ENCODE measurements around the gene EDAR. TPM values are rescaled to one million over a fixed set of nuclear protein-coding genes. Genes with fewer than 3 reads are reported as not detected.

Gene EDAR
- total RNA-seq, 2 experiments from 2014 or later = not detected

GRCh38 chr2:108943751-108944150 lies 45.3 kb downstream of the EDAR start:
- H3K27ac Mint-ChIP-seq = no peak overlapping the region
- POLR2A ChIA-PET = no interaction called here
- no peak for ATAC-seq
- CTCF ChIA-PET = no interaction called here
- no peak for DNase-seq
- H3K4me1 Mint-ChIP-seq (ENCODE audit: low read depth) = no peaks in the 10 kb centered on the region
- H3K4me3 Mint-ChIP-seq = no peak overlapping the region
- H3K9me3 Mint-ChIP-seq (ENCODE audit: insufficient read depth) = peaks cover 18% of the 10 kb centered on the region
- peaks cover 8% of the 10 kb centered on the region for H3K36me3 Mint-ChIP-seq (ENCODE audit: low read depth)
- no peaks in the 10 kb centered on the region for H3K27me3 Mint-ChIP-seq (ENCODE audit: low read depth)

- peaks cover 7% of the 10 kb centered on the region for H3K4me1 Mint-ChIP-seq (ENCODE audit: low read depth)
- no peak overlapping the region for H3K27ac Mint-ChIP-seq
- H3K9me3 Mint-ChIP-seq (ENCODE audit: insufficient read depth) = peaks cover 11% of the 10 kb centered on the region
- ATAC-seq (no peak), DNase-seq (no peak)
- no peaks in the 10 kb centered on the region for H3K27me3 Mint-ChIP-seq (ENCODE audit: low read depth)
- H3K4me3 Mint-ChIP-seq = no peak overlapping the region
- H3K36me3 Mint-ChIP-seq (ENCODE audit: low read depth) = peaks cover 1% of the 10 kb centered on the region
- ChIA-PET CTCF (no interaction called here), POLR2A (no interaction called here)
These were observed 46.1 kb downstream of the EDAR start for GRCh38 chr2:108942888-108943287.

GRCh38 chr2:108942231-108942825 lies 46.7 kb downstream of the EDAR start:
- peaks cover 11% of the 10 kb centered on the region for H3K4me1 Mint-ChIP-seq (ENCODE audit: low read depth)
- POLR2A ChIA-PET = no interaction called here
- H3K9me3 Mint-ChIP-seq (ENCODE audit: insufficient read depth) = peaks cover 9% of the 10 kb centered on the region
- no peaks in the 10 kb centered on the region for H3K36me3 Mint-ChIP-seq (ENCODE audit: low read depth)
- DNase-seq = no peak
- H3K4me3 Mint-ChIP-seq = no peak overlapping the region
- CTCF ChIA-PET = no interaction called here
- no peak overlapping the region for H3K27ac Mint-ChIP-seq
- ATAC-seq = no peak
- H3K27me3 Mint-ChIP-seq (ENCODE audit: low read depth) = no peaks in the 10 kb centered on the region

GRCh38 chr2:108941767-108942166 lies 47.3 kb downstream of the EDAR start:
- Mint-ChIP-seq H3K4me1 (ENCODE audit: low read depth) (peaks cover 11% of the 10 kb centered on the region), H3K4me3 (no peak overlapping the region), H3K27me3 (ENCODE audit: low read depth) (no peaks in the 10 kb centered on the region), H3K27ac (no peak overlapping the region), H3K9me3 (ENCODE audit: insufficient read depth) (peaks cover 5% of the 10 kb centered on the region), H3K36me3 (ENCODE audit: low read depth) (no peaks in the 10 kb centered on the region)
- ChIA-PET POLR2A (no interaction called here), CTCF (no interaction called here)
- no peak for DNase-seq
- no peak for ATAC-seq

- peaks cover 11% of the 10 kb centered on the region for H3K4me1 Mint-ChIP-seq (ENCODE audit: low read depth)
- H3K4me3 Mint-ChIP-seq = no peak overlapping the region
- peaks cover 2% of the 10 kb centered on the region for H3K9me3 Mint-ChIP-seq (ENCODE audit: insufficient read depth)
- no peaks in the 10 kb centered on the region for H3K27me3 Mint-ChIP-seq (ENCODE audit: low read depth)
- no peak overlapping the region for H3K27ac Mint-ChIP-seq
- no peak for DNase-seq
- no peak for ATAC-seq
- POLR2A ChIA-PET = no interaction called here
- no peaks in the 10 kb centered on the region for H3K36me3 Mint-ChIP-seq (ENCODE audit: low read depth)
- CTCF ChIA-PET = no interaction called here
These were observed 47.8 kb downstream of the EDAR start for GRCh38 chr2:108941161-108941665.

GRCh38 chr2:108940156-108940555 lies 48.9 kb downstream of the EDAR start:
- H3K36me3 Mint-ChIP-seq (ENCODE audit: low read depth) = no peaks in the 10 kb centered on the region
- DNase-seq (no peak), ATAC-seq (no peak)
- CTCF ChIA-PET = interaction anchor here (1.4 kb wide), 1 partner anchor 92 kb away, joined by 3 read pairs; no protein-coding TSS in a partner anchor
- no peak overlapping the region for H3K4me3 Mint-ChIP-seq
- peaks cover 11% of the 10 kb centered on the region for H3K4me1 Mint-ChIP-seq (ENCODE audit: low read depth)
- H3K27ac Mint-ChIP-seq = no peak overlapping the region
- H3K27me3 Mint-ChIP-seq (ENCODE audit: low read depth) = no peaks in the 10 kb centered on the region
- POLR2A ChIA-PET = no interaction called here
- H3K9me3 Mint-ChIP-seq (ENCODE audit: insufficient read depth) = no peaks in the 10 kb centered on the region

- ATAC-seq (peak; percentile 53), DNase-seq (no peak)
- CTCF ChIA-PET = interaction anchor here (1.2 to 1.4 kb wide), 2 partner anchors 9 to 10 kb away, joined by 3 to 5 read pairs; no protein-coding TSS in a partner anchor
- no peaks in the 10 kb centered on the region for H3K9me3 Mint-ChIP-seq (ENCODE audit: insufficient read depth)
- peaks cover 11% of the 10 kb centered on the region for H3K4me1 Mint-ChIP-seq (ENCODE audit: low read depth)
- POLR2A ChIA-PET = no interaction called here
- H3K27ac Mint-ChIP-seq = no peak overlapping the region
- H3K27me3 Mint-ChIP-seq (ENCODE audit: low read depth) = no peaks in the 10 kb centered on the region
- no peaks in the 10 kb centered on the region for H3K36me3 Mint-ChIP-seq (ENCODE audit: low read depth)
- no peak overlapping the region for H3K4me3 Mint-ChIP-seq
These were observed 50.8 kb downstream of the EDAR start for GRCh38 chr2:108938077-108938710.

- no peaks in the 10 kb centered on the region for H3K27me3 Mint-ChIP-seq (ENCODE audit: low read depth)
- H3K4me3 Mint-ChIP-seq = no peak overlapping the region
- CTCF ChIA-PET = interaction anchor here (1.4 kb wide), 1 partner anchor 9 kb away, joined by 5 read pairs; no protein-coding TSS in a partner anchor
- H3K9me3 Mint-ChIP-seq (ENCODE audit: insufficient read depth) = no peaks in the 10 kb centered on the region
- peaks cover 11% of the 10 kb centered on the region for H3K4me1 Mint-ChIP-seq (ENCODE audit: low read depth)
- no peaks in the 10 kb centered on the region for H3K36me3 Mint-ChIP-seq (ENCODE audit: low read depth)
- no peak overlapping the region for H3K27ac Mint-ChIP-seq
- DNase-seq = no peak
- POLR2A ChIA-PET = no interaction called here
- ATAC-seq = no peak
These were observed 51.5 kb downstream of the EDAR start for GRCh38 chr2:108937367-108938017.

- Mint-ChIP-seq H3K27ac (no peak overlapping the region), H3K36me3 (ENCODE audit: low read depth) (no peaks in the 10 kb centered on the region), H3K4me1 (ENCODE audit: low read depth) (peaks cover 11% of the 10 kb centered on the region), H3K4me3 (no peak overlapping the region), H3K9me3 (ENCODE audit: insufficient read depth) (no peaks in the 10 kb centered on the region), H3K27me3 (ENCODE audit: low read depth) (no peaks in the 10 kb centered on the region)
- ATAC-seq = no peak
- no peak for DNase-seq
- ChIA-PET CTCF (no interaction called here), POLR2A (no interaction called here)
These were observed 52.2 kb downstream of the EDAR start for GRCh38 chr2:108936866-108937265.

GRCh38 chr2:108936076-108936864 lies 52.8 kb downstream of the EDAR start:
- CTCF ChIA-PET = no interaction called here

GRCh38 chr2:108935271-108935741 lies 53.7 kb downstream of the EDAR start:
- H3K27ac Mint-ChIP-seq = no peak overlapping the region
- CTCF ChIA-PET = interaction anchor here (1.4 kb wide), 1 partner anchor 575 kb away, joined by 3 read pairs; no protein-coding TSS in a partner anchor
- H3K9me3 Mint-ChIP-seq (ENCODE audit: insufficient read depth) = no peaks in the 10 kb centered on the region
- no peak overlapping the region for H3K4me3 Mint-ChIP-seq
- no peak for ATAC-seq
- H3K4me1 Mint-ChIP-seq (ENCODE audit: low read depth) = peaks cover 11% of the 10 kb centered on the region
- H3K36me3 Mint-ChIP-seq (ENCODE audit: low read depth) = no peaks in the 10 kb centered on the region
- H3K27me3 Mint-ChIP-seq (ENCODE audit: low read depth) = no peaks in the 10 kb centered on the region
- DNase-seq = no peak
- POLR2A ChIA-PET = no interaction called here

More at GRCh38 chr2:108936076-108936864, 52.8 kb downstream of the EDAR start:
- POLR2A ChIA-PET = no interaction called here
- ATAC-seq = no peak
- Mint-ChIP-seq H3K4me3 (no peak overlapping the region), H3K27ac (no peak overlapping the region), H3K27me3 (ENCODE audit: low read depth) (no peaks in the 10 kb centered on the region), H3K4me1 (ENCODE audit: low read depth) (peaks cover 11% of the 10 kb centered on the region), H3K9me3 (ENCODE audit: insufficient read depth) (no peaks in the 10 kb centered on the region), H3K36me3 (ENCODE audit: low read depth) (no peaks in the 10 kb centered on the region)
- no peak for DNase-seq

Data from activated CD8-positive, alpha-beta T cell treated with anti-CD3 and anti-CD28 coated beads, Interleukin-2, amount 10 ng/mL, durations not matched to agents 7 days and 5 days (primary cell).